Suprapubic skin (tissue), 4 donors: ENCODE measurements around the gene ERAP2.
"Not testable (repeated sequence)": the region's sequence is repeated elsewhere in the genome, so short reads cannot be mapped to it uniquely, and the experiment has no call there.

Experiments used
- CTCF ChIP-seq, 2 donors: fragments of 200-600 bp in 1 of 2; fragments of 450-650 bp in 1 of 2; sonication (generic) in 1 of 2; IDR thresholded peaks; one replicate each; pipeline ENCODE4 v1.5.1; 2016 to 2019; ENCODE audit warnings: antibody characterized with exemption in 2 of 2, mild to moderate bottlenecking in 1 of 2, moderate library complexity in 1 of 2
- EP300 ChIP-seq: sonication (generic); formaldehyde crosslinking; IDR thresholded peaks from one replicate; pipeline ENCODE4 v1.6.1; 2017; ENCODE audit warnings: antibody characterized with exemption
- POLR2A ChIP-seq, 2 donors: fragments of 450-650 bp; IDR thresholded peaks; one replicate each; pipeline ENCODE4 v1.6.1; 2017; ENCODE audit warnings: antibody characterized with exemption in 2 of 2, mild to moderate bottlenecking in 2 of 2, moderate library complexity in 2 of 2
- POLR2AphosphoS5 ChIP-seq, 3 donors: sonication (generic); formaldehyde crosslinking; IDR thresholded peaks; one replicate each; pipeline ENCODE4 v1.6.1; 2017; ENCODE audit warnings: antibody characterized with exemption in 3 of 3

GRCh38 chr5:96841931-96842330 lies 34.4 kb upstream of the ERAP2 start:
- TF ChIP-seq EP300; CTCF (IDR thresholded peaks at IDR 0.05); POLR2AphosphoS5 (IDR thresholded peaks at IDR 0.05); POLR2A (IDR thresholded peaks at IDR 0.05): not testable (repeated sequence)
